Measurements from ENCODE around the gene HSPA9.

HSPA9 gene

GRCh38 chr5:138560971-138561370 is 14.2 kb downstream of the HSPA9 start:
- DNase-seq: no peak

GRCh38 chr5:138559937-138560336 is 15.3 kb downstream of the HSPA9 start:
- no peak for DNase-seq

- no peak for DNase-seq
These were observed 17.5 kb downstream of the HSPA9 start for GRCh38 chr5:138557677-138558076.

DNA sequence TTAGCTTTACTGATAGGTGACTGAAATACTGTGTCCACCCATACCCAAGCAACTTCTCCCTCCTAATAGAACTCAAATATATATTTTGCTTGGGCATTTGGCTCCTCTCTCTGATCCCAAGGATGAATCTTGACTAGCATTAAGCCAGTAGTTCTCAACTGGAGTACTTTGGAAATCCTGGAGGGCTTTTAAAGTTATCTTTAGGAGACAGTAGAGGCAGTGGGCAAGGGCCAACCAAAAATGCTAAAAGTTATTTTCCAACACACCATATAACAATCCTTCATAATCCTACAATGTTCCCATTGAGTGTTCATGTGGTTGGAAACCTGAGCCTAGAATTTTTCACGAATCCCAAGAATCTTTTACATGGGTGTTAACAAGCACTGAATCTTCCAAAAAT is 21.1 kb downstream of the HSPA9 start:
- DNase-seq: no peak

DNA sequence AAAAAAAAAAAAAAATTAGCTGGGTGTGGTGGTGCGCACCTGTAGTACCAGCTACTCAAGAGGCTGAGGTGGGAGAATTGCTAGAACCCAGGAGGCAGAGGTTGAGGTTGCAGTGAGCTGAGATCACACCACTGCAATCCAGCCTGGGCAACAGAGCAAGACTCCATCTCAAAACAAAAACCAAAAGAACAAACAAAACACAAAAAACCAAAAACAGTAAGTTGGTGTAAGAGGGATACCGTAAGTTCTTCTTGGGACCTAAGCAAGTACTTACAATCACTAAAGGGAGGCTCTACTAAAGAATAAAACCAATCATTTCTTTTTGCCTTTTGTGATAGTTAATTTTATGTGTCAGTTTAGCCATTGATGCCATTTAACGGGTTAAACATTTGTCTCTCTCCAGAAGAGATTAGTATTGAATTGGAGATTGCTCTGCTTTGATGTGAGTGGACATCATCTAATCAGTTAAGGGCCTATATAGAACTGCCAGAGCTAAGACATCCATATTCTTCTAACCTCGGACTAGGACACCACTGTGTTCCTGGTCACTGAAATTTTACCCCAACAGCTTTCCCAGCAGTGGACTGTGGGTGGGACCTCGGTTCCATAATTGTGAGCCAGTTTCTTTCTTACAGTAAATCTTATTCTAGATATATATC is 21.6 kb downstream of the HSPA9 start:
- DNase-seq: no peak

GRCh38 chr5:138552657-138553056 is 22.5 kb downstream of the HSPA9 start:
- DNase-seq: no peak

DNA sequence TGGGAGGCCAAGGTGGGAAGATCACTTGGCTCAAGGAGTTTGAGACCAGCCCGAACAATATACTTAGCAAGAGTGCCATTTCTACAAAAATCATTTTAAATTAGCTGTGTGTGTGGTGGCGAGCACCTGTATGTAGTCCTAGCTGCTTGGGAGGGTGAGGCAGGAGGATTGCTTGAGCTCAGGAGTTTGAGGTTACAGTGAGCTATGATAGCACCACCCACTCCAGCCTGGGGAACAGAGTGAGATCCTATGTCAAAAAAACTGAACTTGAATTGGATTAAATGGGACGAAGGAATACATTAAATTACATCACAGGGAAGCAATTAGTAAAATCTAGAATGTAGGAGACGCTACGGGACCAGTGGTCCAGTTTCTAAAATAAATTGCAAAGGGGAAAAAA is 25.8 kb downstream of the HSPA9 start:
- DNase-seq: no peak

- no peak for DNase-seq
These were observed 29.2 kb downstream of the HSPA9 start for GRCh38 chr5:138545919-138546562.

DNA sequence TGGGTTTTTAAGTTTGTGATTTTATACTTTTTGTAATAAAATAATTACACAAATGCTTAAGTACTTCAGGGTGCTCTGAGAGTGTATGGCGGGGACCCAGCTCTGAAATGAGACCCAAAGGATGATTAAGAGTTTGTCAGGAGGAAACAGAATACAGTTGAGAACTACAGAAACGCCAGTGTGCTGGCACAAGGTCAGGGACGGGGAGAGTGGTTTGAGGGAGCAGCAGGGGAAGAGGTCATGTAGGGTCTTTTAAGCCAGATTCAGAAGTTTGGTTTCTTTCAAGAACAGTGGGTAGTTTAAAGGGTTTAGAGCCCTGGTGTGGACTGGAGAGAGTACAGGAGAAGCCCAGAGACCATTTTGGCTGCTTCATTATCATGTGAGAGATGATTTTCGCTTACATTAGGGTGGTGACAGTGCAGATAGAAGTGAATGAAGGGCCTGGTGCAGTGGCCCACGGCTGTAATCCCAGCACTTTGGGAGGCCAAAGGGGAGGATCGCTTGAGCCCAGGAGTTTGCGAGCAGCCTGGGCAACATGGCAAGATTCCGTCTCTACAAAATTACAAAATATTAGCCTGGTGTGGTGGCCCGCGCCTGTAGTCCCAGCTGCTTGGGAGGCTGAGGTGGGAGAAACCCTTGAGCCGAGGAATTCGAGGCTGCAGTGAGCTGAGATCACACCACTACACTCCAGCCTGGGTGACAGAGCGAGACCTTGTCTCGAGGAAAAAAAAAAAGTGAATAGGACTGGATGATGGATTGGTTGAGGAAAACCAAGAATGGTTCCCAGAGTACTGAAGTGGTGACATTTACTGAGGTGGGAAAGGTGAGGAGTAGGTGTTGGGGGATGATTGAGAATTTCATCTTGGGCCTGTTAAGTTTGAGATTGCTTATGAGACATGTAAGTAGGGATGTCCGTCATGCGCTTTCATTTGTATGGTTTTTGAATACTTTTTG is 30.7 kb downstream of the HSPA9 start:
- DNase-seq: no peak

GRCh38 chr5:138543730-138544104 is 31.5 kb downstream of the HSPA9 start:
- no peak for DNase-seq

DNA sequence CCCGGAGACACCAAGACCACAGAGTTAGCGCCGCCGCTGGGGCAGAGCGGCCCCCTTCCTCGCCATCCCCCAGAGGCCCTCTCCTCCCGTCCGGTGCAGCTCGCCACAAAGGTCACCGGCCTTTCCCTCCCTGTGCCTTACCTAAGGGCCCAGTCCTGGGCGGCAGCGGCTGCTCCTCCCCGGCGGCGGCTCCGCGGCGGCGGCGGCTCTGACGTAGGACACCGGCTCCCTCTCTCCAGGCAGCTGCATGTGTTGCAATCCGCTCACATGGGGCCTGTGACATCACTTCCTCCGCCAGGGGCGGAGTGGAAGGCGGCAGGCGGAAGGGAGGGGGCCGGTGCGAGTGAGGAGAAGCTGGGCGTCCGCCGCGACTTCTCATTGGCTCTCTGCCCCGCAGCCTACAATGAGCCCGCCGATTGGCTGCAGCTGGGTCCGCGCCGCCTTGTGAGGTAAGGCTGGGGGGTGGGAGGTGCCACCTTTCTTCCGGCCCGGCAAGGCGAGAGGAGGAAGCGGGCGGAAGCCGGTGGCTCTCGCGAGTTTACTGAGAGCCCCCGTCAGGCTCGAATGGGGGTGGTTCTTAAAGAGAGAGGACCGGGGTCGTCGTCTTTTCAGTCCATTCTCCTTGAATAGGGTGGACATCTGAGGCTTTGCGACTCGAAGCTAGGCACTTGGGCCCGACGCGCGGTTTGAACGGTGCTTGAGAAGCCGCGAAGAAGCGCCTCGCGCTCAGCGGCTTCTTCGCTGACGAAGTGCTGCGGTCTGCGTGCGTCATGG is 32.1 kb downstream of the HSPA9 start, which contains the start of gene ETF1:
Gene ETF1, minus strand, starts transcription at position 281 of the 774 bp plus-strand sequence. CDS start 318 bp downstream, outside the sequence.
- DNase-seq: peak; percentile 96 to 98

DNA sequence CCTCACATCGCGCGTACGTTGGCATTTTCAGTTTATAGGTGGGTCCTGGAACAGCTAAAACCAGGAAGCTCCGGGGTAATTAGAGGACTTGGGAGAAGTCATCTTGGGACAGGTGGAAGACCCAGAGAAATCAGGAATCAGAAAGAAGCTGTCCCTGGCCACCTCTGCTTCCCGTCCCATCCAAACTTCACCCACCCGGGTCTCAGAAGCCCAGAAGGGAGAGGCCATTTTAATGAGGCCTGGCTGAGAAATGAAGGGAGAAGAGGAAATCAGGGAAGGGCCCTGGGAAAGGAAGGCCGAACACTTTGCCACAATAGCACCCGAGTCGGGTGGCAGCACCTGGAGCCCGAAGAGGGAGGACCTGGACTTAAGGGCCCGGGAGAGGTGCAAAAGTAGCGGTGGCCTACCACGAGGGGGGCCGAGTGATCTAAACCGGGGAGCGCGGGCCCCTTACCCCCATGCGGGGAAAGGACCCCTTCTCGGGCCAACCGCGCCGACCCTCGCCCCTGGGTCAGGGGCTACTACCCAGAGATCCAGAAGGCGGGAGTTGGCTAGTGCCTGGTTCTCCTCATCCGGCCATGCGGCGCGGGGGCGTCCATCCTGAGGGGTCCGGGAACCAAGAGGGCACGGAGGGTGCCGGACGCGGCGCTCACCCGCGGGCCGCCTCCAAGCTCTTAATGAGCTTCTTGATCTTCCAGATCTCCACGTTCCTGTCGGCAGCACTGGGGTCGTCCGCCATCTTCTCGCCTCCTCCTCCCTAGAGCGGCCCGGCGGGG is 32.8 kb downstream of the HSPA9 start:
- DNase-seq: no peak

DNA sequence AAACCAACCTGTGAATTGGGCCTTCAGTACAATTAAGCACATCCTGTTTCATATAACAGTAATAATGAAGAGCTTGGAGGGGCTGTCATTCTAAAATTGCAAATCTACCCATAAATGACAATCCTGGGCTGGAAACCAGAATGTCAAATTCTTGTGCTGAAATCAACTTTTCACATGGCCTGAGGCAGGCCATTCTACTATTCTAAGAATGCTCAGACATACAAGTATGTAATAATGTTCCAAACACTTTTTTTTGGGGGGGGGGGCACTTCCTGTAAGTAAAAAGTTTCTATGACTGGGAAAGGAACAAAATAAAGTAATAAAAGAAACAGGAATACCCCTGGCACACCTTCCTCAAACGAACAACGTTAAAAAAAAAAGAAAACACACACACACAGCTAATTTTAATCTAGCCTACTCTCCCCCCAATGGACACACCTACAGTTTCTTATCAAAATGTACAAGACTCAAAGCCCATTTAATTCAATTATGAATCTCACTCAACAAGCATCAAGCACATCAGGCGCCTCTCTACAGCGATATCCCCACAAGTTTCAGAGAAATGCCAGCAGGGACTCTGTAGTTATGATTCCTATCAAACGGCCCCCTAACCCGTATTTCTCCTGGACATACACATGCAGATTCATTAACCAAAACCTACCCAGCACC is 33.6 kb downstream of the HSPA9 start:
- DNase-seq: no peak

DNA sequence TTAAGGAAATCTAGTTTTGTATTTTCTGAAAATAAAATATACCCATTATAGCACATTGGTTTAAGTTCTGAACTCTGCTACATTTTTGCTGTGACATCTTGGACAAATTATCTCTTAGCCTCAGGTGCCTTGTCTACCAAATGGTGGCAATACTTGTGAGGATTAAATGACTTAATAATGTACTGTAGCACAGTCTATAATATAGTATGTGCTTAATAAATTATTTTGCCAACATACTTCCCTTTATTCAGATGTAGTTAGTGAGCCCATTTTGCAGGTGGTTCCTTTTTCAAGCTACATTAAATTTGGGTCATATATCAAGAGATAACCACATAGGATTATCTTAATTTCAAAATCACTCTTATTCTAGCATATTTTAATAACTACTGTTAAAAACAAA is 35.4 kb downstream of the HSPA9 start:
- DNase-seq: no peak

DNA sequence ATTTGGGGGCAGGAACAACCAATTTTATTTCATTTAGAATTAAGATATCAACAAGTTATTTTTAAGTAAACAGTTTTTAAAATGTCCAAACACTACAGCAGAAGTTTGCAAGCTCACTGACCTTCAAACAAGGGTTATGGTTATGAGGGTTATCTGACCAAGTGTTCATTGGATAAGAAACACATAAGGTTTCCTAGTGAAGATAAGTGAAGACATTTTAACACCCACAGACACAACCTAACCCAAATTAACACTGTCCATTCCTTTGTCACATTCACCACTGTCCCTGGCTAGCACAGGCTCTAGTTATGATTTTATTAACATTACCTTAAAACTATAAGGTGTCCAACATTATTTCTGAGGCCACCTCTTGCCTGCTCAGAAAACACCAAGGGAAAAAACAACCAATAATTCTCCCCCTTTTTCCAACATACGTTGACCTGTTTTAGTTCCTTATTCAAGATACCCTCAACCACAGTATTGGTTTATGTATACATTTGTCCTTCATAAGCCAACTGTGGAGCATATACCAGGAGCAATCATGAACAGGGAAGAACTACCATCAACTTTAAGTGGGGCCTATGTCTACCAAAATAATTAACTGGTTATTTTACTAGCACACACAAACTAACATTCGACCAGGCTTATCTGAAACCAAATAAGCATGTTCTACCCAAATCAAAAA is 36.1 kb downstream of the HSPA9 start:
- DNase-seq: no peak

DNA sequence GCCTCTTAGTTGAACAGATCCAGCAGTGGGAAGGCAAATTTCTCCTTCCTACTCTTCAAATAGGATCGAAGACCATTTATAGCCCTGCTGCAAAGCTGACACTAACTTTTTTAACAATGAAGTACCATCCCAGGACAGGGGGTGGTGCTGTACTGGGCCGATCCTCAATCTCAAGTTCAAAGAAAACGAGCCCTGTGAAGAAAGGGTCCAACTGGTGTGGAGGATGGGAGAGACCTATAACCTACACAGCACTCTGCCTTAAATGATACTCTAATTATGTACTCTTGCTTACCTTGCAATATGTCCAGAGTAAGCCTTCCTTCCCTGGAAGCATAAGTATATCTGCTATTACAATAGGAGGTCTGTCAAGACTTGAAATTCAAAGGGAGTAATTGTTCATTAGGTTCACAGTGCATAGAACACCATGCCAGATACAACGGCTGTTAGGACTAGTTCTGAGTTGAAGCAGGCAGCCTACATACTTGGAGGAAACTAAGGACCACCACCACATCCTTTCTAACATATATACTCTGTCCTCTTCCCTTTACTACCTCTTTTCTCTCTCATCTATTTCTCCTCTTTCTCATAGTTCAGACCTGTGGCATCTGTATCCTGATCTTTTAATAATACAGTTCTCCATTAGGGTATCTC is 38.4 kb downstream of the HSPA9 start:
- DNase-seq: no peak

- DNase-seq: no peak
These were observed 39.0 kb downstream of the HSPA9 start for GRCh38 chr5:138536215-138536614.

DNA sequence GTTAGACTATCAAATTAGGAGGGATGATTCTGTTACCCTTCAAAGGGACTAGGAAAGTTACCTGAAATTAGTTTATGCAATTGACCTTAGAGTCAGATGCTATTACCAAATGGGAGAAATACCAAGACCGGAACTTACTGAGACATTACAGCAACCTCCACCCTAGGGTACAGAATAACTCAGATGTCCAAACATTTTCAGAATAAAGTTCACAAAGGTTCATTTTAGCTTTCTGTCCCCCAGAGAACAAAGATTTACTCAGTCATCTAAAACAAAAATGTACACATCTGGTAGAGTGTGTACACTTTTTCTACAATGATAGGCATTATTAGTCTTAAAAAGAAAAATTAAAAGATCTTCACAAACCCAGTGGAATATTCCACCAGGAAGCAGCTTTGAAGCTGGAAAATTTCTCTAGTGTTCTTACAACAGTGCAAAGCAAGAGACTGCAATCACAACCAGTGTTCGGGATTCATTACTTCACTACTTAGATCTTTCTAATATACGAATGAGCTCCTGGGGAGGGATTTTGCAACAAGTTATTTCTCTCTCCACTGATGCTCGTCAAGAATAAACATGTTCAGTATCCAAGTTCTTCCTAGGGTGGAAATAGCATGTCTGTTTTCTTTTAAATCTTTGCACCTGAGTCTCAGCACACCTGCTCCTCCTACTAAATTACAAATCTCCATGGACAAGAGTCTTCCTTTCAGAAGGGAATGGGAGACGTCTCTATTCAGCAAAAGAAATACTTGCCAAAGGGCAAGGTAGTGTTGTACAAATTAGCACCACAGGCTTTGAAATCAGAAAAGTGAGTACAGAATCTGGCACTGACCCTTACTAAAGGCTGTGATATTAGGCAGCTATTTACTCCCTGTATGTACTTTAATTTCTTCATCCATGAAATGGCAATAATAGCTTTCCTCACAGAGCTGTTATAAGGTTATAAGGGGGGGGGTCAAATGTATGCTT is 40.9 kb downstream of the HSPA9 start:
- DNase-seq: no peak

- DNase-seq: no peak
These were observed 45.4 kb downstream of the HSPA9 start for GRCh38 chr5:138529812-138530211.

Measured in NCI-H524 (cell line).